ENCODE data around the gene ZDHHC7. TPM values are rescaled to one million over a fixed set of nuclear protein-coding genes. Genes with fewer than 3 reads are reported as not detected.

Gene ZDHHC7
- total RNA-seq, 1 donor from 2014 or later = 59.2 TPM

- H3K4me2 ChIP-seq (ENCODE audit: low read length) = peak overlapping the region; percentile 82
- H3K27ac ChIP-seq (ENCODE audit: low read depth, low read length) = peak overlapping the region; percentile 97
- H3K9ac ChIP-seq (ENCODE audit: low read length) = peak overlapping the region; percentile 71
- H3K27me3 ChIP-seq (ENCODE audit: insufficient read depth, low read length) = no peaks in the 10 kb centered on the region
- Mint-ChIP-seq H3K4me1 (ENCODE audit: low read depth, unreplicated experiment) (peaks cover 62% of the 10 kb centered on the region), H3K4me3 (ENCODE audit: unreplicated experiment) (peak overlapping the region; percentile 52), H3K27me3 (ENCODE audit: low read depth, unreplicated experiment) (no peaks in the 10 kb centered on the region), H3K9me3 (ENCODE audit: unreplicated experiment) (no peaks in the 10 kb centered on the region), H3K36me3 (ENCODE audit: low read depth, unreplicated experiment) (peaks cover 4% of the 10 kb centered on the region), H3K27ac (ENCODE audit: unreplicated experiment) (peak overlapping the region; percentile 77)
- peaks cover 91% of the 10 kb centered on the region for H3K79me2 ChIP-seq (ENCODE audit: insufficient read depth, low read length)
- H3K9me3 ChIP-seq (ENCODE audit: insufficient read depth, low read depth, low read length) = no peaks in the 10 kb centered on the region
- peaks cover 14% of the 10 kb centered on the region for H4K20me1 ChIP-seq (ENCODE audit: insufficient read depth, low read length)
- FAIRE-seq = no peak
- no peaks in the 10 kb centered on the region for H3K36me3 ChIP-seq (ENCODE audit: insufficient read depth, low read length)
- peaks cover 62% of the 10 kb centered on the region for H3K4me1 ChIP-seq (ENCODE audit: insufficient read depth, low read length)
- no peak for DNase-seq (ENCODE audit: low read depth)
- no peak overlapping the region for H3K4me3 ChIP-seq (ENCODE audit: insufficient read depth, low read depth, low read length)
- no peak overlapping the region for H2AFZ ChIP-seq (ENCODE audit: low read depth, low read length)
- TF ChIP-seq EZH2 (IDR thresholded peaks at IDR 0.05; ENCODE audit: insufficient read depth, low read length) (no peak), CTCF (IDR thresholded peaks at IDR 0.05; ENCODE audit: insufficient read depth, low read depth, low read length) (no peak)
Measured at GRCh38 chr16:85002608-85003007, 8.7 kb downstream of the ZDHHC7 start.

- H3K36me3 ChIP-seq (ENCODE audit: insufficient read depth, low read length) = no peaks in the 10 kb centered on the region
- H3K27me3 ChIP-seq (ENCODE audit: insufficient read depth, low read length) = no peaks in the 10 kb centered on the region
- peaks cover 88% of the 10 kb centered on the region for H3K79me2 ChIP-seq (ENCODE audit: insufficient read depth, low read length)
- Mint-ChIP-seq H3K36me3 (ENCODE audit: low read depth, unreplicated experiment) (peaks cover 4% of the 10 kb centered on the region), H3K27ac (ENCODE audit: unreplicated experiment) (peak overlapping the region; percentile 64), H3K9me3 (ENCODE audit: unreplicated experiment) (no peaks in the 10 kb centered on the region), H3K4me1 (ENCODE audit: low read depth, unreplicated experiment) (peaks cover 62% of the 10 kb centered on the region), H3K27me3 (ENCODE audit: low read depth, unreplicated experiment) (no peaks in the 10 kb centered on the region), H3K4me3 (ENCODE audit: unreplicated experiment) (peak overlapping the region; percentile 52)
- TF ChIP-seq EZH2 (IDR thresholded peaks at IDR 0.05; ENCODE audit: insufficient read depth, low read length) (no peak), CTCF (IDR thresholded peaks at IDR 0.05; ENCODE audit: insufficient read depth, low read depth, low read length) (no peak)
- no peak overlapping the region for H2AFZ ChIP-seq (ENCODE audit: low read depth, low read length)
- no peaks in the 10 kb centered on the region for H3K9me3 ChIP-seq (ENCODE audit: insufficient read depth, low read depth, low read length)
- H3K9ac ChIP-seq (ENCODE audit: low read length) = peak overlapping the region; percentile 71
- H3K27ac ChIP-seq (ENCODE audit: low read depth, low read length) = peak overlapping the region; percentile 97
- peak overlapping the region; percentile 82 for H3K4me2 ChIP-seq (ENCODE audit: low read length)
- FAIRE-seq = no peak
- H3K4me1 ChIP-seq (ENCODE audit: insufficient read depth, low read length) = peaks cover 62% of the 10 kb centered on the region
- DNase-seq (ENCODE audit: low read depth) = peak; percentile 52
- peaks cover 10% of the 10 kb centered on the region for H4K20me1 ChIP-seq (ENCODE audit: insufficient read depth, low read length)
- no peak overlapping the region for H3K4me3 ChIP-seq (ENCODE audit: insufficient read depth, low read depth, low read length)
Measured at GRCh38 chr16:85002099-85002541, 9.2 kb downstream of the ZDHHC7 start.

GRCh38 chr16:84999857-85000480, 11.4 kb downstream of the ZDHHC7 start:
- Histone ChIP-seq H2AFZ (ENCODE audit: low read depth, low read length) (no peak overlapping the region), H3K9ac (ENCODE audit: low read length) (peak overlapping the region; percentile 28), H3K4me2 (ENCODE audit: low read length) (peak overlapping the region; percentile 69), H3K4me3 (ENCODE audit: insufficient read depth, low read depth, low read length) (no peak overlapping the region), H3K27me3 (ENCODE audit: insufficient read depth, low read length) (no peaks in the 10 kb centered on the region), H3K27ac (ENCODE audit: low read depth, low read length) (peak overlapping the region; percentile 65), H3K9me3 (ENCODE audit: insufficient read depth, low read depth, low read length) (no peaks in the 10 kb centered on the region), H4K20me1 (ENCODE audit: insufficient read depth, low read length) (peaks cover 10% of the 10 kb centered on the region), H3K4me1 (ENCODE audit: insufficient read depth, low read length) (peaks cover 52% of the 10 kb centered on the region), H3K36me3 (ENCODE audit: insufficient read depth, low read length) (peaks cover 5% of the 10 kb centered on the region), H3K79me2 (ENCODE audit: insufficient read depth, low read length) (peaks cover 84% of the 10 kb centered on the region)
- FAIRE-seq = no peak
- H3K36me3 Mint-ChIP-seq (ENCODE audit: low read depth, unreplicated experiment) = peaks cover 7% of the 10 kb centered on the region
- H3K9me3 Mint-ChIP-seq (ENCODE audit: unreplicated experiment) = no peaks in the 10 kb centered on the region
- H3K4me3 Mint-ChIP-seq (ENCODE audit: unreplicated experiment) = no peak overlapping the region
- H3K27ac Mint-ChIP-seq (ENCODE audit: unreplicated experiment) = no peak overlapping the region
- H3K4me1 Mint-ChIP-seq (ENCODE audit: low read depth, unreplicated experiment) = peaks cover 51% of the 10 kb centered on the region
- TF ChIP-seq EZH2 (IDR thresholded peaks at IDR 0.05; ENCODE audit: insufficient read depth, low read length) (no peak), CTCF (IDR thresholded peaks at IDR 0.05; ENCODE audit: insufficient read depth, low read depth, low read length) (no peak)
- no peaks in the 10 kb centered on the region for H3K27me3 Mint-ChIP-seq (ENCODE audit: low read depth, unreplicated experiment)
- DNase-seq (ENCODE audit: low read depth) = no peak

Measured in astrocyte (in vitro differentiated cells and primary cell).